Measurements from ENCODE around the gene ERBB4.

Gene ERBB4

GRCh38 chr2:211877061-211877460 is 661.5 kb downstream of the ERBB4 start:
- no peak for DNase-seq

DNA sequence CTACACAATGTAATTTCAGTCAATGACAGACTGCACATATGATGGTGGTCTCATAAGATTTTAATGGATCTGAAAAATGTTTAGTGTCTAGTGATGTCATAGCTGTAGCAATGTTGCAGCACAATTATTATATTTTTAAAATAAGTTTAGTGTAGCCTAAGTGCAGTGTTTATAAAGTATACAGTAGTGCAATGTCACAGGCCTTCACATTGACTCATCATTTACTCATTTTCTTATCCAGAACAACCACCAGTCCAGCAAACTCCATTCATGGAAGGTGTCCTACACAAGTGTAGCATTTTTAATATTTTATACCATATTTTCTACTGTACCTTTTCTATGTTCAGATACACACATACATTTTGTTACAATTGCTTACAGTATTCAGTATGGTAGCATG is 663.1 kb downstream of the ERBB4 start:
- no peak for DNase-seq

- no peak for DNase-seq
Observed at GRCh38 chr2:211868996-211869533, 669.5 kb downstream of the ERBB4 start.

GRCh38 chr2:211867845-211868451 is 670.7 kb downstream of the ERBB4 start:
- DNase-seq = peak; percentile 4

GRCh38 chr2:211864328-211864727 is 674.3 kb downstream of the ERBB4 start:
- no peak for DNase-seq

DNA sequence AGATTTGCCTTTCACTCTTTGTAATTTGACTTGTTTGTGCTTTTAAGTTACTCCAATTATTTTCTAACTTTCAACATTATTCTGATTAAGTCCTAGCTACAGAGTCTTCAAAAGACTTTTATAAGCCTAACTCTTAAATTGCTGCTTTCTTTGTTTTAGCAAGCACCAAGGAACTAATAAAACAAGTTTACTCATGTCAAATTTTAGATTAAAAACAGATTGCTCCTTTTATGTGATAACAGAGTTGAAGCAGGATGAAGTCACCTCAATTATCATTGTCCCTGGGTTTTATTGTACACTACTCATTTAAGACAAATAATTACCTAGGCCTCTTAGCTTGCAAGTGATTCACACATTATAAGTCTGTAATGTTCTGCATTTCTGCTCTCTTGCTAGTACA is 678.4 kb downstream of the ERBB4 start:
- peak; percentile 51 for DNase-seq

DNA sequence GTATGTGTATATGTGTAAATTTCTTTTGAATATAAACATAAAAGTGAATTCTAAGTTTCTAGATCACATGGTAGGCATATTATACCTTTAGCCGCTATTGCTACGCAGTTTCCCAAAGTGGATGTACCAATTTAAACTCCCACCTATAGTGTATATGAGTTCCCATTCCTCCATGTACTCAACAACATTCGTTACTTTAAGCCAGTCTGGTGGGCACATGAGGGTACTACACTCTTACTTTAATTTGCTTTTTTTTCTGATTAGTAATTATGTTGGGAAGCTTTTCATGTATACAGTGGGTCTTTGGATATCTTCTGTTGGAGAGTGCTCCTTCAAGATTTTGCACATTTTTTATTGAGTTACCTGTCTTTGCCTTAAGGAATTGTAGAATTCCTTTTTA is 683.8 kb downstream of the ERBB4 start:
- DNase-seq = no peak

DNA sequence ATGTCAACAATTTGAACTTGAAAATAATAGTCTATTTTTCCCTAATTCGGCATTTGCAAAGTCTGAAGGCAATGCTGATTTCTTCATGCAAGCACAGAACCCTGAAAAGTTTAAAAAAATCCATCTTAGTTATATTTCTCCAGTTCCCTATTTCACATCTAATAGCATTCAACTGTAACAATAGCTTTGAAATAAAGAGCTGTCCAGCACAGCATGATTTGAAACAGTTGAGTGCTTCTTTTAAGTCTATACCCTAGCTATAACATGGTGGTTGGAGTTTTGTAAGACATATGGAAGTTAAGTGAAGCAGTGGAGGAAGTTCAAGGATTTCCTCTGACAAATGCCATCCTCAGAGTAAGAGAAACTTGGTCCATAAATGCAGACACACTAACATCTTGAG is 691.9 kb downstream of the ERBB4 start:
- no peak for DNase-seq

GRCh38 chr2:211846036-211846400 is 692.6 kb downstream of the ERBB4 start:
- no peak for DNase-seq

- no peak for DNase-seq
Observed at GRCh38 chr2:211845338-211846035, 693.1 kb downstream of the ERBB4 start.

DNA sequence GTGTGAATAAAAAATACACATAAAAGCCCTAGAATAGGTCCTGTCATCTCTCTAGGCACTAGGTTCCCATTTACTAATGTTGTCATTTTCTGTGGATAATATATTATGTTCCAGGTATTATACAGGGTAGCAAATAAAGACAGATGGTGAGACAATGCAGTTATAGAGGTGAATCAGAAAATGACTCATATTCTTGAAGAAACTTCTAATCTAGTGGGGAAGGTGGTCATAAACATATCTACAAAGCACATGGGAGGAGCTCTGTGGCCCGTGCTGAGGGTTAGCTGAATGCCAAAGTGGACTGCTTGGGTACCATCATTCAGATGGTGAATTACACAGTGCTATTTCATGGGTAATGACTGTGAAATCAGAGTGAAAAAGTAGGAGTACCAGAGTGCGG is 700.9 kb downstream of the ERBB4 start:
- no peak for DNase-seq

- no peak for DNase-seq
Observed at GRCh38 chr2:211837206-211837605, 701.4 kb downstream of the ERBB4 start.

- peak; percentile 84 for DNase-seq
Observed at GRCh38 chr2:211836409-211836808, 702.2 kb downstream of the ERBB4 start.

DNA sequence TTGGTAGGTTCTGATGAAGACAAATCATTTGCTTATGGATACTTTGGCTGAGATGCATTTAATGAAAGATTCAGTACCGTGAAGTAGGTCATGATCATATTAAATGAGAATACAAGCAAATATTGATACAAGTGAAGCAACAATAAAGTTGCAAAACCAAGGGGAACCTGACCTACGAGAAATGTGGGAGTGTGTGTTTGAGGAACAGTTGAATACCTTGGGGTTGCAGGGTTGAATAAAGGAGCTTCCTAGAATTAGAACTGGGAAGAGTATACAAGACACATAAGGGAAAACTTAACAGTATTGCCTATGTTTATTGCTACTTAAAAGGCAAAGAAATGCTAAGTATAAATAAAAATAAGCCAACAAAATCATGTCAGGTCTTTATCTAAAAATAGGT is 702.9 kb downstream of the ERBB4 start:
- no peak for DNase-seq

- peak; percentile 31 for DNase-seq
Observed at GRCh38 chr2:211833582-211834279, 704.9 kb downstream of the ERBB4 start.

- no peak for DNase-seq
Observed at GRCh38 chr2:211829725-211830124, 708.9 kb downstream of the ERBB4 start.

- no peak for DNase-seq
Observed at GRCh38 chr2:211823886-211824479, 714.6 kb downstream of the ERBB4 start.

GRCh38 chr2:211822686-211823335 is 715.8 kb downstream of the ERBB4 start:
- no peak for DNase-seq

DNA sequence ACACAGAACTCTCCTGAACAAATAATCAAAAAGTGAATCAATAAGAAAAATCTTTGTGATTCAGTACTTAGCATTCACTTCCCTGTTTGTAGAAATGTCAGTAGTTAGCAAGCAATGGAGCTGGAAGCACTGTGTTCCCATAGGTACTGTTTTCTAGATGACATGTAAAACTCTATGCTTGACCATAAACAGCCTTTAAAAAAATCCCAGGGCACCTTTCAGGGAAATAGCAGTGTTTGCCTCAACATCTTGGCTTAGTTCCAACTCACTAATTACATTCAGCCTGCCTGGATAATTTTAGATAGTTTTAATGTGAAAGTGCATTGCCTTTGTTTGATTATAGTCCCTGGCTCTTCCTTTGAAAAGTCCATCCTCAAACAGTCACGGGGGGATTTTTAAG is 721.8 kb downstream of the ERBB4 start:
- DNase-seq = peak; percentile 96

DNA sequence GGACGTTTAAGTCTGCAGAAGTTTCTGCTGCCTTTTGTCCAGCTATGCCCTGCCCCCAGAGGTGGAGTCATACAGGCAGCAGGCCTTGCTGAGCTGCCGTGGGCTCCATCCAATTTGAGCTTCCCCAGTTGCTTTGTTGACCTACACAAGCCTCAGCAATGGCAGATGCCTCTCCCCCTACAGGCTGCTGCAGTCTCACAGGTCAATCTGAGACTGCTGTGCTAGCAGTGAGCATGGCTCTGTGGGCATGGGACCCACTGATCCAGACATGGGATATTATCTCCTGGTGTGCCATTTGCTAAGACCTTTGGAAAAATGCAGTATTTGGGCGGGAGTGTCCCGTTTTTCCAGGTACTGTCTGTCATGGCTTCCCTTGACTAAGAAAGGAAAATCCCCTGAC is 726.0 kb downstream of the ERBB4 start:
- DNase-seq = no peak

GRCh38 chr2:211802666-211803065 is 735.9 kb downstream of the ERBB4 start:
- DNase-seq = peak; percentile 89

DNA sequence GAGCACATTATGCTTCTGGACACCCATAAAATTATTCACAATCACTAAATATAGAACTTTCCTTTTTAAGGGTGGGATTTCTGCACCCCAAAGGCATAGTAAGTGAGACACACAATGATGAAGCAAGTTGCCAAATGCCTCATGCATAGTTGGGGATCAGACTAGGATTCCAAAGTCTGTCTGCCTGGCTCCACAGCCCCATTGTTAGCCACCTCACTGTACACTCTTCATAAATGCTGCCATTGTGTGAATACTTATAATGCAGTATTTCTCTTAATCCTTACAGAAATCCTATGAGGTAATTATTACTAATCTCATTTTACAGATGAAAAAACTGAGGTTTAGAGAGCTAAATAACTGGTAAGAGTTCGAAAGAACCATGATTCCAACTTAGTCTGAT is 738.6 kb downstream of the ERBB4 start:
- DNase-seq = no peak

GRCh38 chr2:211798868-211799267 is 739.7 kb downstream of the ERBB4 start:
- DNase-seq = no peak
